Natural killer cell (primary cell): ENCODE measurements around the gene ZMIZ1. TPM values are rescaled to one million over a fixed set of nuclear protein-coding genes. Genes with fewer than 3 reads are reported as not detected.

ENCODE experiments used
- ATAC-seq, 3 donors: fragments of 150-1000 bp in 2 of 3; fragments of 200-7000 bp in 1 of 3; cut with Tn5 transposase; 1 replicate in 1 of 3; 2 replicates in 2 of 3; pipeline ENCODE4 v1.10.0; 2021; ENCODE audit warnings: mild to moderate bottlenecking in 2 of 3, moderate library complexity in 2 of 3
- DNase-seq, 2 donors: peaks; one replicate each; pipeline versions ENCODE4 v3.0.0 to v3.0.0-alpha.2; 2013 to 2021; ENCODE audit warnings: mixed read lengths in 1 of 2
- H3K27ac ChIP-seq: one replicate; pipeline ENCODE4 v1.5.1; 2013; ENCODE audit warnings: mild to moderate bottlenecking, low read length
- H3K27me3 ChIP-seq: one replicate; pipeline ENCODE4 v1.6.1; 2013; ENCODE audit warnings: low read length; ENCODE audit not compliant: control insufficient read depth, insufficient read depth
- H3K36me3 ChIP-seq: one replicate; pipeline ENCODE4 v1.6.1; 2013; ENCODE audit warnings: low read length; ENCODE audit not compliant: control insufficient read depth, insufficient read depth
- H3K4me1 ChIP-seq: one replicate; pipeline ENCODE4 v1.6.1; 2013; ENCODE audit warnings: low read length; ENCODE audit not compliant: control insufficient read depth, insufficient read depth
- H3K4me3 ChIP-seq: one replicate; pipeline ENCODE4 v1.5.1; 2013; ENCODE audit warnings: low read length
- H3K9me3 ChIP-seq: one replicate; pipeline ENCODE4 v1.6.1; 2013; ENCODE audit warnings: low read length; ENCODE audit not compliant: control insufficient read depth, insufficient read depth
- H3K27ac Mint-ChIP-seq, 2 donors: one replicate each; pipeline ENCODE4 v1.8.0; 2022; ENCODE audit warnings: mild to moderate bottlenecking in 2 of 2, mixed read lengths in 2 of 2, moderate library complexity in 1 of 2
- H3K27me3 Mint-ChIP-seq, 2 donors: one replicate each; pipeline ENCODE4 v1.8.0; 2022; ENCODE audit warnings: low read depth in 2 of 2, mixed read lengths in 2 of 2
- H3K36me3 Mint-ChIP-seq: one replicate; pipeline ENCODE4 v1.8.0; 2022; ENCODE audit warnings: mixed read lengths
- H3K4me1 Mint-ChIP-seq, 2 donors: one replicate each; pipeline ENCODE4 v1.8.0; 2022; ENCODE audit warnings: mixed read lengths in 2 of 2
- H3K4me3 Mint-ChIP-seq: one replicate; pipeline ENCODE4 v1.8.0; 2022; ENCODE audit warnings: mild to moderate bottlenecking, moderate library complexity, mixed read lengths
- H3K9me3 Mint-ChIP-seq, 2 donors: one replicate each; pipeline ENCODE4 v1.8.0; 2022; ENCODE audit warnings: mixed read lengths in 2 of 2
- CTCF ChIP-seq: fragments of 200-600 bp; IDR thresholded peaks from one replicate; pipeline ENCODE4 v1.8.0; 2022; ENCODE audit warnings: antibody characterized with exemption
- WGBS: methylation state at CpG from one replicate; pipeline ENCODE4 v1.1.7; 2013; ENCODE audit warnings: missing lambda C conversion rate; ENCODE audit not compliant: insufficient coverage; 5-methylcytosine and 5-hydroxymethylcytosine counted together
- intact Hi-C: fragments of 100-400 bp; cut with micrococcal nuclease; formaldehyde crosslinking; loops from one replicate; pipeline ENCODE4 v1.14.2; 2022
- total RNA-seq, 4 donors: library from RNA; stranded (reverse); fragments of 120-200 nt in 1 of 4; gene quantifications; one replicate each; pipeline versions ENCODE4 v1.2.3 to v1.2.4, GENCODE V29; 2013 to 2022

Gene ZMIZ1
- total RNA-seq, 3 donors from 2014 or later (not counting 1 experiment from before 2014, with no cell fraction given) = 36.5 to 51.5 (median 37.9) TPM

- 62% methylated on average over 5 of the region's 5 CpGs for WGBS
- no peak for TF ChIP-seq CTCF
- no peak overlapping the region for H3K4me3 ChIP-seq
- H3K9me3 Mint-ChIP-seq = no peaks in the 10 kb centered on the region
- peaks cover 38% of the 10 kb centered on the region for H3K36me3 ChIP-seq
- peaks cover 29% of the 10 kb centered on the region for H3K4me1 ChIP-seq
- intact Hi-C loops = no loop called here
- no peaks in the 10 kb centered on the region for H3K36me3 Mint-ChIP-seq
- no peaks in the 10 kb centered on the region for H3K27me3 Mint-ChIP-seq
- no peak for DNase-seq
- peak in 2 of 3 donors; percentile 19 to 62 for ATAC-seq
- H3K9me3 ChIP-seq = no peaks in the 10 kb centered on the region
- no peaks in the 10 kb centered on the region for H3K27me3 ChIP-seq
- H3K4me3 Mint-ChIP-seq = no peak overlapping the region
- peaks cover 28% of the 10 kb centered on the region in 2 donors for H3K4me1 Mint-ChIP-seq
- H3K27ac Mint-ChIP-seq = no peak overlapping the region
- no peak overlapping the region for H3K27ac ChIP-seq
Measured at GRCh38 chr10:79356104-79356503, 287.3 kb downstream of the ZMIZ1 start.

DNA sequence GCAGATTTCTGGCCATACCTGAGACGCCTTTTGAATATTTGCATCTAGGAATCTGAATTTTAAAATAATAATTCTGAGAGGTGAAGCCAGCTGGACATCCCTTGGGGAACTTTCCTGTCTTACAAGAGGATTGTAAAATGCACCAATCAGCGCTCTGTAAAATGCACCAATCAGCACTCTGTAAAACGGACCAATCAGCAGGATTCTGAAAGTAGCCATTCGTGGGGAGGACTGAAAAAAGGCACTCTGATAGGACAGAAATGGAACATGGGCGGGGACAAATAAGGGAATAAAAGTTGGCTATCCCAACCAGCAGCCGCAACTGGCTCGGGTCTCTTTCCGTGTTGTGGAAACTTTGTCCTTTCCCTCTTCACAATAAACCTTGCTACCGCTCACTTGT, 288.4 kb downstream of the ZMIZ1 start:
- Mint-ChIP-seq H3K36me3 (no peaks in the 10 kb centered on the region), H3K9me3 (no peaks in the 10 kb centered on the region), H3K4me1 (peaks cover 33 to 35% of the 10 kb centered on the region in 2 donors), H3K4me3 (no peak overlapping the region), H3K27me3 (no peaks in the 10 kb centered on the region), H3K27ac (no peak overlapping the region)
- Histone ChIP-seq H3K27me3 (no peaks in the 10 kb centered on the region), H3K4me1 (peaks cover 29% of the 10 kb centered on the region), H3K4me3 (no peak overlapping the region), H3K27ac (no peak overlapping the region), H3K9me3 (no peaks in the 10 kb centered on the region), H3K36me3 (peaks cover 32% of the 10 kb centered on the region)
- DNase-seq (peak in 1 of 2 donors; percentile 0), ATAC-seq (no peak)
- 99% methylated on average over 9 of the region's 9 CpGs for WGBS
- intact Hi-C loops = no loop called here
- no peak for TF ChIP-seq CTCF

GRCh38 chr10:79358811-79359210, 290.0 kb downstream of the ZMIZ1 start:
- peaks cover 21% of the 10 kb centered on the region for H3K4me1 ChIP-seq
- Mint-ChIP-seq H3K27ac (no peak overlapping the region), H3K27me3 (no peaks in the 10 kb centered on the region), H3K36me3 (no peaks in the 10 kb centered on the region), H3K9me3 (no peaks in the 10 kb centered on the region), H3K4me3 (no peak overlapping the region), H3K4me1 (peaks cover 27% of the 10 kb centered on the region in 2 donors)
- peak in 1 of 2 donors; percentile 1 for DNase-seq
- no peaks in the 10 kb centered on the region for H3K9me3 ChIP-seq
- H3K27ac ChIP-seq = no peak overlapping the region
- H3K36me3 ChIP-seq = peaks cover 15% of the 10 kb centered on the region
- intact Hi-C loops = no loop called here
- H3K27me3 ChIP-seq = no peaks in the 10 kb centered on the region
- 75% methylated on average over 5 of the region's 5 CpGs for WGBS
- ATAC-seq = no peak
- H3K4me3 ChIP-seq = no peak overlapping the region
- TF ChIP-seq CTCF = no peak

- Histone ChIP-seq H3K36me3 (peaks cover 5% of the 10 kb centered on the region), H3K27me3 (no peaks in the 10 kb centered on the region), H3K9me3 (no peaks in the 10 kb centered on the region), H3K27ac (no peak overlapping the region), H3K4me3 (no peak overlapping the region), H3K4me1 (peaks cover 11% of the 10 kb centered on the region)
- Mint-ChIP-seq H3K27ac (no peak overlapping the region), H3K27me3 (peaks cover 5 to 7% of the 10 kb centered on the region in 2 donors), H3K36me3 (peaks cover 4% of the 10 kb centered on the region), H3K4me1 (peaks cover 18% of the 10 kb centered on the region in 2 donors), H3K9me3 (no peaks in the 10 kb centered on the region), H3K4me3 (no peak overlapping the region)
- DNase-seq (peak in 1 of 2 donors; percentile 4), ATAC-seq (no peak)
- intact Hi-C loops = no loop called here
- WGBS = 91% methylated on average over 6 of the region's 6 CpGs
- TF ChIP-seq CTCF = no peak
Measured at GRCh38 chr10:79359816-79360498, 291.2 kb downstream of the ZMIZ1 start.
